ENCODE data around the gene CLK3.

GRCh38 chr15:74643665-74644204 is 28.1 kb downstream of the CLK3 start:
- TF ChIP-seq CTCF (IDR thresholded peaks at IDR 0.05), result no peak
- no peak for TF ChIP-seq POLR2A (IDR thresholded peaks at IDR 0.05)

Data from Peyer's patch (tissue), 4 donors.